PFSK-1 (cell line): ENCODE results near the gene CDK1.

Experiments used
- FOXP2 ChIP-seq: optimal IDR thresholded peaks from 2 replicates; pipeline ENCODE3; 2011; ENCODE audit warnings: borderline replicate concordance, control low read depth, inconsistent platforms; ENCODE audit not compliant: insufficient read depth; ENCODE audit errors: extremely low read length, extremely low read depth
- POLR2AphosphoS5 ChIP-seq: IDR thresholded peaks from 2 replicates; pipeline ENCODE4 v1.6.1; 2012; ENCODE audit warnings: low read depth, mild to moderate bottlenecking, control low read depth, low read length, moderate library complexity
- SIN3A ChIP-seq: IDR thresholded peaks from 2 replicates; pipeline ENCODE4 v1.6.1; 2012; ENCODE audit warnings: mild to moderate bottlenecking, low read length, moderate library complexity, borderline replicate concordance; ENCODE audit not compliant: insufficient read depth

- no peak; the same call in 1 of the 2 replicates for TF ChIP-seq POLR2AphosphoS5
- no peak for TF ChIP-seq FOXP2
- no peak for TF ChIP-seq SIN3A
Observed at GRCh38 chr10:60795465-60796202, 17.4 kb downstream of the CDK1 start.
